GM12875 (cell line): ENCODE data around the gene ZNF793.

Experiments
- H3K4me3 ChIP-seq: one replicate; pipeline ENCODE4 v1.5.1; 2011; ENCODE audit warnings: low read depth, low read length, control low read depth
- CTCF ChIP-seq: IDR thresholded peaks from 2 replicates; pipeline ENCODE4 v1.5.1; 2011; ENCODE audit warnings: low read depth, mild to moderate bottlenecking, control low read depth, inconsistent platforms, low read length, moderate library complexity, borderline replicate concordance; ENCODE audit not compliant: insufficient read depth

The ZNF793 gene

DNA sequence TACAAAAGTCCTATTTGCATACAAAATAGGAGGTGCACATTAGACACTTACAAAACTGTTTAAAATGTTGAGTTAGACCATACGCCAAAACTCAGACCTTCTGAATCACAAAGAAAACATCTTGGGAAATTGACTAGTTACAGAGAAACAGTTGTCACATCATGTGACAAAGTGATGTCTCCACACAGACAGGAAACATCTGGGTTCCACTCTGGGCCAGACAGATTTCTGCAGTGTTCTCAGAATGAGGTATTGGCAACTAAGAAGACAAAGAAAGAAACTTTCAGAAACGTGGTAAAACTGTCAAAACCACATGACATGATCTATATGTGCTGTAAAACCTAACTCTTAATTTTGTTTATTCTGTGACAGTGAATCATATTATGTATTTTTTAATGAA, 6.7 kb downstream of the ZNF793 start:
- no peak for TF ChIP-seq CTCF
- no peak overlapping the region for H3K4me3 ChIP-seq

DNA sequence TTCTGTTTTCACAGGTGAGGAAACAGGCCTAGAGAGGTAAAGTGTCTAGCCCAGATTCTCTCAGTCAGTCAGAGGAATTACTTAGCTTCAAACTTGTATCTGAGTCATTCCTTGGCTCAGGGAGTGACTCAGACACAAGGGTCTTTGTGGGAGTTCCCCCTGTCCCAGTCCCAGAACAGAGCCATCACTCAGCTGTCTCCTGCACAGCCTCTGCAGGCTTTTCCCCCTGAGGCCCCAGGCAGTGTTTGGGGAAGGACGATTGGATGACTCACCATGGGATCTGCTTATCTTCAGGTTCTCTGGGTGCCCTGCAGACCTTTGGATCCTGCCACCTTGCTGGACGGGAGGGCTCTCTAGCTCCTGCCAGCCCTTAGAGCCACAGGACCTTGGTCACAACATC, 13.2 kb downstream of the ZNF793 start:
- no peak overlapping the region for H3K4me3 ChIP-seq
- TF ChIP-seq CTCF = no peak

DNA sequence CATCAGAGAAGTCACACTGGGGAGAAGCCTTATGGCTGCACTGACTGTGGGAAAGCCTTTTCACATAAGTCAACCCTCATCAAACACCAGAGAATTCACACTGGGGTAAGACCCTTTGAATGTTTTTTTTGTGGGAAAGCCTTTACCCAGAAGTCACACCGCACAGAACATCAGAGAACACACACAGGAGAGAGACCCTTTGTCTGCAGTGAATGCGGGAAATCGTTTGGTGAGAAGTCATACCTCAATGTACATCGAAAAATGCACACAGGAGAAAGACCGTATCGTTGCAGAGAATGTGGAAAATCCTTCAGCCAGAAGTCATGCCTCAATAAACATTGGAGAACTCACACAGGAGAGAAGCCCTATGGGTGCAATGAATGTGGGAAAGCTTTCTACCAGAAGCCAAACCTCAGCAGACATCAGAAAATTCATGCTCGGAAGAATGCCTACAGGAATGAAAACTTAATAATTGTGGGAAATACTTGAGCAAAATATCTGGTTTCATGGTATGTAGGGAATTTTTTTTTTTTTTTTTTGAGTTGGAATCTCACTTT, 30.7 kb downstream of the ZNF793 start:
- H3K4me3 ChIP-seq = no peak overlapping the region
- TF ChIP-seq CTCF = no peak

GRCh38 chr19:37551129-37551993, 44.6 kb downstream of the ZNF793 start:
- peak overlapping the region; percentile 56 for H3K4me3 ChIP-seq
- peak; percentile 37; the same call in 1 of the 2 replicates for TF ChIP-seq CTCF

- TF ChIP-seq CTCF = no peak
- no peak overlapping the region for H3K4me3 ChIP-seq
These were observed 56.8 kb downstream of the ZNF793 start for GRCh38 chr19:37563518-37563917.

- TF ChIP-seq CTCF = no peak
- H3K4me3 ChIP-seq = no peak overlapping the region
These were observed 58.1 kb downstream of the ZNF793 start for GRCh38 chr19:37564624-37565369.
